ENCODE measurements around the gene ETV6. TPM values are rescaled to one million over a fixed set of nuclear protein-coding genes. Genes with fewer than 3 reads are reported as not detected.

The ETV6 gene
- polyA plus RNA-seq, 2 of the 4 experiments (the other 2 are of a cell fraction): 4.0 to 7.0 TPM

DNA sequence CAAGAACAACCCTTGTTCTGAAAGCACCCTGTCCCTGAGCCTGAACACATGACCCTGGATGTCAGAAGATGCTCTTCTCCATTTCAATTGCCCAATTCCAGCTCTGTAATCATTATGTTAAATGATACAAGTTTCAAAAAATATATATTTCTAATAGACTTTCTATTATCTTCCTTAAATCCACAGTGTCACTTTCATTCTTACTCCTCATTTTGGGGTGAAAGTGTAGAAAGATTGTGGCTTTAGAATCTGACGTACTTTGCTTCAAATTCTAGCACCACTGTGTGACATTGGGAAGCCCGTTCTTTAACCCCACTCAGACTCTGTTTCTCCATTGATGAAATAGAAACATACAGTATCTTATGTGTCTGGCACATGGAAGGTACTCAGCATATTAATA lies 83.2 kb downstream of the ETV6 start:
- H3K27ac ChIP-seq: no peak overlapping the region
- no peak overlapping the region for H3K4me2 ChIP-seq
- DNase-seq (ENCODE audit: low read depth in 1 of 2, low spot score in 1 of 2) (no peak), ATAC-seq (no peak), FAIRE-seq (no peak)
- ChIA-PET CTCF (no interaction called here), POLR2A (no interaction called here)
- peaks cover 19% of the 10 kb centered on the region; the same call in 2 of the 3 replicates for H3K4me1 ChIP-seq
- H3K9me3 ChIP-seq: no peaks in the 10 kb centered on the region
- H3K4me3 ChIP-seq: no peak overlapping the region
- 83% methylated on average over 2 of the region's 2 CpGs for WGBS (ENCODE audit: missing lambda C conversion rate)
- TF ChIP-seq ZFP36 (IDR thresholded peaks at IDR 0.05; ENCODE audit: borderline replicate concordance, partially characterized antibody) (no peak), CHD4 (IDR thresholded peaks at IDR 0.05; ENCODE audit: borderline replicate concordance) (no peak)
- TF ChIP-seq, protein P1, sequence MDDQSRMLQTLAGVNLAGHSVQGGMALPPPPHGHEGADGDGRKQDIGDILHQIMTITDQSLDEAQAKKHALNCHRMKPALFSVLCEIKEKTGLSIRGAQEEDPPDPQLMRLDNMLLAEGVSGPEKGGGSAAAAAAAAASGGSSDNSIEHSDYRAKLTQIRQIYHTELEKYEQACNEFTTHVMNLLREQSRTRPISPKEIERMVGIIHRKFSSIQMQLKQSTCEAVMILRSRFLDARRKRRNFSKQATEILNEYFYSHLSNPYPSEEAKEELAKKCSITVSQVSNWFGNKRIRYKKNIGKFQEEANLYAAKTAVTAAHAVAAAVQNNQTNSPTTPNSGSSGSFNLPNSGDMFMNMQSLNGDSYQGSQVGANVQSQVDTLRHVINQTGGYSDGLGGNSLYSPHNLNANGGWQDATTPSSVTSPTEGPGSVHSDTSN (IDR thresholded peaks at IDR 0.05): no peak

DNA sequence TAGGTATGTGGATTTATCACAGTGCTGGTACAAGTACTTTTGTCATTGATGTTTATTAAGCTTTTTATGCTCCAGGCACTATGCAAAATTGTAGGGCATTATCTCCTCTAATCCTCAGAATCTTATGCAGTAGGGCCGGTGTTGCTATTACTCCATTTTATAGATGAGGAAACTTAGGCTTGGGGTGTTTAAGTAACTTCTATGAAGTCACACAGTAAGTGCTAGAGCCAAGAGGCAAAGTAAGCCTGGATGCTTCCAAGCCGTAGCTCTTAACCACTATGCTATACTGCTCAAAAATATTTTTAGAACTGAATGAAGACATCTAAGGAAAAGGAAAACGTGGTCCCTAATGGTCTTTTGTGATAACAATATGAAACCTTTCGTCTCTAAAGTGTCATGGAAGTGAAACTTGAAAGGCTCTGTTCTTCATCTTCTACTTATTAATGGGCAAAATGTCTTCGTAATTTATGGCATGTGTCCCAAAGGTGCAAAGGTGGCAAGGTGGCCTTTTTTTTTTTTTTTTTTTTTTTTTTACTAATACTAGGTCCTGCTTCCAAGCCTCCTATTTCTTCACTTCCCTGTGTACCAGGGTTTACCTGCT lies 85.2 kb downstream of the ETV6 start:
- DNase-seq (ENCODE audit: low read depth in 1 of 2, low spot score in 1 of 2) (no peak), ATAC-seq (no peak), FAIRE-seq (no peak)
- H3K4me3 ChIP-seq: no peak overlapping the region
- 89% methylated on average over 5 of the region's 5 CpGs for WGBS (ENCODE audit: missing lambda C conversion rate)
- TF ChIP-seq NR3C1 (IDR thresholded peaks at IDR 0.05): no peak
- no peak for TF ChIP-seq NPAS2 (CRISPR knock-in tag; IDR thresholded peaks at IDR 0.05; ENCODE audit: borderline replicate concordance)
- no peak for TF ChIP-seq FOXS1 (CRISPR knock-in tag; IDR thresholded peaks at IDR 0.05)
- TF ChIP-seq SMC3 (IDR thresholded peaks at IDR 0.05): no peak
- TF ChIP-seq MAZ (IDR thresholded peaks at IDR 0.05; ENCODE audit: borderline replicate concordance, low read depth, low read length): no peak
- TF ChIP-seq, protein P2, sequence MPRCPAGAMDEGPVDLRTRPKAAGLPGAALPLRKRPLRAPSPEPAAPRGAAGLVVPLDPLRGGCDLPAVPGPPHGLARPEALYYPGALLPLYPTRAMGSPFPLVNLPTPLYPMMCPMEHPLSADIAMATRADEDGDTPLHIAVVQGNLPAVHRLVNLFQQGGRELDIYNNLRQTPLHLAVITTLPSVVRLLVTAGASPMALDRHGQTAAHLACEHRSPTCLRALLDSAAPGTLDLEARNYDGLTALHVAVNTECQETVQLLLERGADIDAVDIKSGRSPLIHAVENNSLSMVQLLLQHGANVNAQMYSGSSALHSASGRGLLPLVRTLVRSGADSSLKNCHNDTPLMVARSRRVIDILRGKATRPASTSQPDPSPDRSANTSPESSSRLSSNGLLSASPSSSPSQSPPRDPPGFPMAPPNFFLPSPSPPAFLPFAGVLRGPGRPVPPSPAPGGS (IDR thresholded peaks at IDR 0.05): no peak
- no peak for TF ChIP-seq FOSL2 (IDR thresholded peaks at IDR 0.05)
- no peak for TF ChIP-seq FOSL2 (CRISPR knock-in tag; IDR thresholded peaks at IDR 0.05)
- TF ChIP-seq KDM1A (IDR thresholded peaks at IDR 0.05; ENCODE audit: low read depth): no peak
- TF ChIP-seq POLR2AphosphoS2 (conservative IDR thresholded peaks at IDR 0.05; ENCODE audit: low read length): no peak
- no peak for TF ChIP-seq SREBF2 (IDR thresholded peaks at IDR 0.05)
- no peak for TF ChIP-seq HOXB5 (CRISPR knock-in tag; IDR thresholded peaks at IDR 0.05)
- TF ChIP-seq HOXA7 (CRISPR knock-in tag; IDR thresholded peaks at IDR 0.05): no peak
- TF ChIP-seq, protein P3, sequence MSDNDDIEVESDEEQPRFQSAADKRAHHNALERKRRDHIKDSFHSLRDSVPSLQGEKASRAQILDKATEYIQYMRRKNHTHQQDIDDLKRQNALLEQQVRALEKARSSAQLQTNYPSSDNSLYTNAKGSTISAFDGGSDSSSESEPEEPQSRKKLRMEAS (IDR thresholded peaks at IDR 0.05): no peak
- no peak for TF ChIP-seq GATA3 (IDR thresholded peaks at IDR 0.05; ENCODE audit: borderline replicate concordance)
- no peak for TF ChIP-seq MYC (IDR thresholded peaks at IDR 0.05; ENCODE audit: borderline replicate concordance, low read length)
- TF ChIP-seq ZFP36 (IDR thresholded peaks at IDR 0.05; ENCODE audit: borderline replicate concordance, partially characterized antibody): no peak
- TF ChIP-seq HDAC2 (IDR thresholded peaks at IDR 0.05): no peak
- TF ChIP-seq EHMT2 (IDR thresholded peaks at IDR 0.05; ENCODE audit: low read depth): no peak
- no peak for TF ChIP-seq HEYL (CRISPR knock-in tag; IDR thresholded peaks at IDR 0.05)
- H3K27ac ChIP-seq: no peak overlapping the region
- H3K4me2 ChIP-seq: no peak overlapping the region
- ChIA-PET POLR2A (no interaction called here), CTCF (interaction anchor here (0.6 to 1.6 kb wide), 3 partner anchors 14 to 600 kb away, joined by 3 to 8 read pairs (median 3); no protein-coding TSS in a partner anchor)
- H3K4me1 ChIP-seq: peaks cover 12% of the 10 kb centered on the region; the same call in 1 of the 3 replicates
- H3K9me3 ChIP-seq: no peaks in the 10 kb centered on the region

DNA sequence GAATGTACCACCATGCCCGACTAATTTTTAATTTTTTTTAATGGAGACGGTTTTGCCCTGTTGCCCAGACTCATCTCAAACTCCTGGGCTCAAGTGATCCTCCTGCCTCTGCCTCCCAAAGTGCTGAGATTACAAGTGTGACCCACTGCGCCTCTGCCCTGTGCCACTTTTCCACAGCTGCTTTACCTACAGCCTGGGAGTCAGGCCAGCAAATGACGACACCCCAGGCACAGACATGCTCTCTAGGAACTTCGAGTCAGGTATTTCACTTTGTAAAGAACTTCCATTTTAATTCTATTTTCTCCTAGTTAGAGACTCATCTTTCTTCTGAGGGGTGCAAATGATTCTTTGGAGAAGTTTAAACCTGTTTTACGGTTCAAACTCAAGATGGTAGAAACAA lies 89.0 kb downstream of the ETV6 start:
- TF ChIP-seq CHD2 (IDR thresholded peaks at IDR 0.05; ENCODE audit: low read length, partially characterized antibody): no peak
- TF ChIP-seq, protein P4, sequence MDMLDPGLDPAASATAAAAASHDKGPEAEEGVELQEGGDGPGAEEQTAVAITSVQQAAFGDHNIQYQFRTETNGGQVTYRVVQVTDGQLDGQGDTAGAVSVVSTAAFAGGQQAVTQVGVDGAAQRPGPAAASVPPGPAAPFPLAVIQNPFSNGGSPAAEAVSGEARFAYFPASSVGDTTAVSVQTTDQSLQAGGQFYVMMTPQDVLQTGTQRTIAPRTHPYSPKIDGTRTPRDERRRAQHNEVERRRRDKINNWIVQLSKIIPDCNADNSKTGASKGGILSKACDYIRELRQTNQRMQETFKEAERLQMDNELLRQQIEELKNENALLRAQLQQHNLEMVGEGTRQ (IDR thresholded peaks at IDR 0.05): no peak
- no peak for TF ChIP-seq JUNB (IDR thresholded peaks at IDR 0.05)
- TF ChIP-seq ZNF302 (CRISPR knock-in tag; IDR thresholded peaks at IDR 0.05): no peak
- TF ChIP-seq, protein P5, sequence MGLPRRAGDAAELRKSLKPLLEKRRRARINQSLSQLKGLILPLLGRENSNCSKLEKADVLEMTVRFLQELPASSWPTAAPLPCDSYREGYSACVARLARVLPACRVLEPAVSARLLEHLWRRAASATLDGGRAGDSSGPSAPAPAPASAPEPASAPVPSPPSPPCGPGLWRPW (IDR thresholded peaks at IDR 0.05): no peak
- TF ChIP-seq TFCP2L1 (CRISPR knock-in tag; IDR thresholded peaks at IDR 0.05): no peak
- DNase-seq (ENCODE audit: low read depth in 1 of 2, low spot score in 1 of 2): no peak
- Histone ChIP-seq H3K4me2 (no peak overlapping the region), H3K27ac (no peak overlapping the region), H3K9me3 (no peaks in the 10 kb centered on the region), H3K4me3 (no peak overlapping the region), H3K4me1 (peaks cover 7% of the 10 kb centered on the region; the same call in 1 of the 3 replicates)
- ChIA-PET CTCF (interaction anchor here (0.8 kb wide), 1 partner anchor 17 kb away, joined by 3 read pairs; no protein-coding TSS in a partner anchor), POLR2A (no interaction called here)
- FAIRE-seq: no peak
- ATAC-seq: no peak
- WGBS (ENCODE audit: missing lambda C conversion rate): 87% methylated on average over 6 of the region's 6 CpGs

All from A549 (cell line).